ENCODE measurements around the gene TMEM41A.

TMEM41A gene

GRCh38 chr3:185498503-185499396 is at the start of gene TMEM41A:
TSS of gene TMEM41A (minus strand) at chr3:185499035. CDS start at chr3:185498961, 74 bp downstream.
- DNase-seq: peak; percentile 93 to 96
- TF ChIP-seq POLR2A (IDR thresholded peaks at IDR 0.05; ENCODE audit: low read length): peak; percentile 90
- TF ChIP-seq GATA1 (IDR thresholded peaks at IDR 0.05; ENCODE audit: low read depth, low read length): no peak

GRCh38 chr3:185540695-185541094 is 41.9 kb upstream of the TMEM41A start:
- TF ChIP-seq GATA1 (IDR thresholded peaks at IDR 0.05; ENCODE audit: low read depth, low read length) (no peak), POLR2A (IDR thresholded peaks at IDR 0.05; ENCODE audit: low read length) (no peak)
- DNase-seq: no peak

GRCh38 chr3:185539934-185540333 is 41.1 kb upstream of the TMEM41A start:
- DNase-seq: no peak
- TF ChIP-seq POLR2A (IDR thresholded peaks at IDR 0.05; ENCODE audit: low read length) (no peak), GATA1 (IDR thresholded peaks at IDR 0.05; ENCODE audit: low read depth, low read length) (no peak)

GRCh38 chr3:185537369-185537970 is 38.6 kb upstream of the TMEM41A start:
- TF ChIP-seq GATA1 (IDR thresholded peaks at IDR 0.05; ENCODE audit: low read depth, low read length): no peak
- TF ChIP-seq POLR2A (IDR thresholded peaks at IDR 0.05; ENCODE audit: low read length): no peak
- no peak for DNase-seq

GRCh38 chr3:185534511-185534910 is 35.7 kb upstream of the TMEM41A start:
- DNase-seq: no peak
- TF ChIP-seq POLR2A (IDR thresholded peaks at IDR 0.05; ENCODE audit: low read length) (no peak), GATA1 (IDR thresholded peaks at IDR 0.05; ENCODE audit: low read depth, low read length) (no peak)

- no peak for TF ChIP-seq GATA1 (IDR thresholded peaks at IDR 0.05; ENCODE audit: low read depth, low read length)
- TF ChIP-seq POLR2A (IDR thresholded peaks at IDR 0.05; ENCODE audit: low read length): no peak
- DNase-seq: no peak
Measured at GRCh38 chr3:185532901-185533300, 34.1 kb upstream of the TMEM41A start.

GRCh38 chr3:185530856-185531255 is 32.0 kb upstream of the TMEM41A start:
- no peak for TF ChIP-seq GATA1 (IDR thresholded peaks at IDR 0.05; ENCODE audit: low read depth, low read length)
- no peak for TF ChIP-seq POLR2A (IDR thresholded peaks at IDR 0.05; ENCODE audit: low read length)
- DNase-seq: no peak

- TF ChIP-seq POLR2A (IDR thresholded peaks at IDR 0.05; ENCODE audit: low read length) (no peak), GATA1 (IDR thresholded peaks at IDR 0.05; ENCODE audit: low read depth, low read length) (no peak)
- DNase-seq: no peak
Measured at GRCh38 chr3:185528532-185528931, 29.7 kb upstream of the TMEM41A start.

GRCh38 chr3:185527364-185527763 is 28.5 kb upstream of the TMEM41A start:
- no peak for DNase-seq
- TF ChIP-seq GATA1 (IDR thresholded peaks at IDR 0.05; ENCODE audit: low read depth, low read length) (no peak), POLR2A (IDR thresholded peaks at IDR 0.05; ENCODE audit: low read length) (no peak)

GRCh38 chr3:185526349-185526951 is 27.6 kb upstream of the TMEM41A start:
- DNase-seq: no peak
- TF ChIP-seq POLR2A (IDR thresholded peaks at IDR 0.05; ENCODE audit: low read length): no peak
- no peak for TF ChIP-seq GATA1 (IDR thresholded peaks at IDR 0.05; ENCODE audit: low read depth, low read length)

- TF ChIP-seq GATA1 (IDR thresholded peaks at IDR 0.05; ENCODE audit: low read depth, low read length) (no peak), POLR2A (IDR thresholded peaks at IDR 0.05; ENCODE audit: low read length) (no peak)
- no peak for DNase-seq
Measured at GRCh38 chr3:185521349-185522138, 22.7 kb upstream of the TMEM41A start.

- no peak for DNase-seq
Measured at GRCh38 chr3:185519021-185519420, 20.2 kb upstream of the TMEM41A start.

GRCh38 chr3:185517387-185518130 is 18.7 kb upstream of the TMEM41A start:
- DNase-seq: no peak
- TF ChIP-seq GATA1 (IDR thresholded peaks at IDR 0.05; ENCODE audit: low read depth, low read length): no peak
- no peak for TF ChIP-seq POLR2A (IDR thresholded peaks at IDR 0.05; ENCODE audit: low read length)

More at GRCh38 chr3:185519021-185519420, 20.2 kb upstream of the TMEM41A start:
- no peak for TF ChIP-seq GATA1 (IDR thresholded peaks at IDR 0.05; ENCODE audit: low read depth, low read length)
- TF ChIP-seq POLR2A (IDR thresholded peaks at IDR 0.05; ENCODE audit: low read length): no peak
